ENCODE data around the gene PRRT2. TPM values are rescaled to one million over a fixed set of nuclear protein-coding genes. Genes with fewer than 3 reads are reported as not detected.

PRRT2 gene
- total RNA-seq, 1 experiment from 2014 or later: 2.5 TPM

GRCh38 chr16:29862383-29862883 is 50.4 kb downstream of the PRRT2 start:
- DNase-seq (ENCODE audit: low read depth): no peak

GRCh38 chr16:29862884-29863668 is 51.1 kb downstream of the PRRT2 start, which contains the start of gene CDIPT:
TSS of gene CDIPT (minus strand) at chr16:29863226. CDS start at chr16:29862857, 369 bp downstream.
- peak; percentile 93 for DNase-seq (ENCODE audit: low read depth)

GRCh38 chr16:29863669-29863984 is 51.6 kb downstream of the PRRT2 start:
- no peak for DNase-seq (ENCODE audit: low read depth)

GRCh38 chr16:29864205-29864604 is 52.2 kb downstream of the PRRT2 start:
- no peak for DNase-seq (ENCODE audit: low read depth)

Other genes with a start within 250 kb of the PRRT2 start
- 0.20 TPM in 1 of 2 replicates, not detected in the other for gene SPN, start 148.9 kb upstream of the PRRT2 start, total RNA-seq (2014; rRNA removed; shearing (Covaris generic))
- 18.4 and 23.7 TPM in 2 replicates for gene QPRT, start 133.0 kb upstream of the PRRT2 start, total RNA-seq (2014; rRNA removed; shearing (Covaris generic))
- 0.10 TPM in 1 of 2 replicates, not detected in the other for gene C16orf54, start 66.2 kb upstream of the PRRT2 start, total RNA-seq (2014; rRNA removed; shearing (Covaris generic))
- not detected in 2 replicates for gene ZG16, start 33.9 kb upstream of the PRRT2 start, total RNA-seq (2014; rRNA removed; shearing (Covaris generic))
- 120 and 128 TPM in 2 replicates for gene KIF22, start 21.4 kb upstream of the PRRT2 start, total RNA-seq (2014; rRNA removed; shearing (Covaris generic))
- 114 and 181 TPM in 2 replicates for gene MAZ, start 5.7 kb upstream of the PRRT2 start, total RNA-seq (2014; rRNA removed; shearing (Covaris generic))
- gene PAGR1, start 4.0 kb downstream of the PRRT2 start, total RNA-seq (2014; rRNA removed; shearing (Covaris generic)): 20.5 and 22.8 TPM in 2 replicates
- gene MVP, start 8.3 kb downstream of the PRRT2 start, total RNA-seq (2014; rRNA removed; shearing (Covaris generic)): 140 and 141 TPM in 2 replicates
- 83.4 and 90.4 TPM in 2 replicates for gene CDIPT, start 51.0 kb downstream of the PRRT2 start, total RNA-seq (2014; rRNA removed; shearing (Covaris generic))
- 4.9 and 6.2 TPM in 2 replicates for gene SEZ6L2, start 87.4 kb downstream of the PRRT2 start, total RNA-seq (2014; rRNA removed; shearing (Covaris generic))
- 2.6 and 4.8 TPM in 2 replicates for gene ASPHD1, start 88.3 kb downstream of the PRRT2 start, total RNA-seq (2014; rRNA removed; shearing (Covaris generic))
- 3.5 and 5.3 TPM in 2 replicates for gene KCTD13, start 114.0 kb downstream of the PRRT2 start, total RNA-seq (2014; rRNA removed; shearing (Covaris generic))
- gene TMEM219, start 149.9 kb downstream of the PRRT2 start, total RNA-seq (2014; rRNA removed; shearing (Covaris generic)): 84.8 and 110 TPM in 2 replicates
- 15.3 and 26.5 TPM in 2 replicates for gene TAOK2, start 161.7 kb downstream of the PRRT2 start, total RNA-seq (2014; rRNA removed; shearing (Covaris generic))
- 16.1 and 21.0 TPM in 2 replicates for gene HIRIP3, start 183.4 kb downstream of the PRRT2 start, total RNA-seq (2014; rRNA removed; shearing (Covaris generic))
- gene INO80E, start 184.0 kb downstream of the PRRT2 start, total RNA-seq (2014; rRNA removed; shearing (Covaris generic)): 53.7 and 81.3 TPM in 2 replicates
- gene DOC2A, start 198.8 kb downstream of the PRRT2 start, total RNA-seq (2014; rRNA removed; shearing (Covaris generic)): 1.1 TPM in 1 of 2 replicates, not detected in the other
- not detected in 2 replicates for gene C16orf92, start 211.0 kb downstream of the PRRT2 start, total RNA-seq (2014; rRNA removed; shearing (Covaris generic))
- 0.12 and 0.49 TPM in 2 replicates for gene TLCD3B, start 219.1 kb downstream of the PRRT2 start, total RNA-seq (2014; rRNA removed; shearing (Covaris generic))